ENCODE results near the gene NSD1. TPM values are rescaled to one million over a fixed set of nuclear protein-coding genes. Genes with fewer than 3 reads are reported as not detected.

The NSD1 gene
- polyA plus RNA-seq, 1 donor from 2014 or later: 12.8 TPM

- Histone ChIP-seq H3K27ac (ENCODE audit: low read length) (no peak overlapping the region), H3K36me3 (ENCODE audit: insufficient read depth, low read length) (no peaks in the 10 kb centered on the region), H3K4me2 (ENCODE audit: low read length) (no peak overlapping the region)
Observed at GRCh38 chr5:177140312-177140711, 6.7 kb downstream of the NSD1 start.

GRCh38 chr5:177141496-177141895 is 7.9 kb downstream of the NSD1 start:
- Histone ChIP-seq H3K27ac (ENCODE audit: low read length) (no peak overlapping the region), H3K9me3 (ENCODE audit: low read length) (no peaks in the 10 kb centered on the region), H4K20me1 (ENCODE audit: insufficient read depth) (no peaks in the 10 kb centered on the region), H3K9ac (ENCODE audit: low read length) (no peak overlapping the region), H2AFZ (ENCODE audit: low read depth, low read length) (no peak overlapping the region), H3F3A (ENCODE audit: insufficient read depth, low read length, poor library complexity, severe bottlenecking) (no peaks in the 10 kb centered on the region), H3K36me3 (ENCODE audit: insufficient read depth, low read length) (no peaks in the 10 kb centered on the region), H3K79me2 (replicated peaks; ENCODE audit: insufficient read depth, low read length) (peaks cover 34% of the 10 kb centered on the region), H3K27me3 (ENCODE audit: insufficient read depth, low read depth, low read length) (no peaks in the 10 kb centered on the region), H3K4me3 (ENCODE audit: low read length) (no peak overlapping the region), H3K4me2 (ENCODE audit: low read length) (no peak overlapping the region), H3K9me2 (ENCODE audit: insufficient read depth, low read length) (no peaks in the 10 kb centered on the region)
- no peak for TF ChIP-seq POLR2AphosphoS5 (IDR thresholded peaks at IDR 0.05)
- no peak for TF ChIP-seq EZH2 (IDR thresholded peaks at IDR 0.05; ENCODE audit: borderline replicate concordance, insufficient read depth, low read length, poor library complexity, severe bottlenecking)
- TF ChIP-seq TAF1 (IDR thresholded peaks at IDR 0.05; ENCODE audit: low read depth): no peak
- TF ChIP-seq REST (IDR thresholded peaks at IDR 0.05; ENCODE audit: borderline replicate concordance): no peak
- no peak for TF ChIP-seq CTCF (IDR thresholded peaks at IDR 0.05; ENCODE audit: poor library complexity, severe bottlenecking)

More at GRCh38 chr5:177140312-177140711, 6.7 kb downstream of the NSD1 start:
- Histone ChIP-seq H3K9me2 (ENCODE audit: insufficient read depth, low read length) (no peaks in the 10 kb centered on the region), H4K20me1 (ENCODE audit: insufficient read depth) (no peaks in the 10 kb centered on the region), H3K79me2 (replicated peaks; ENCODE audit: insufficient read depth, low read length) (peaks cover 37% of the 10 kb centered on the region), H2AFZ (ENCODE audit: low read depth, low read length) (no peak overlapping the region), H3K4me3 (ENCODE audit: low read length) (no peak overlapping the region), H3K9me3 (ENCODE audit: low read length) (no peaks in the 10 kb centered on the region), H3F3A (ENCODE audit: insufficient read depth, low read length, poor library complexity, severe bottlenecking) (no peaks in the 10 kb centered on the region), H3K27me3 (ENCODE audit: insufficient read depth, low read depth, low read length) (no peaks in the 10 kb centered on the region), H3K9ac (ENCODE audit: low read length) (no peak overlapping the region)
- TF ChIP-seq CTCF (IDR thresholded peaks at IDR 0.05; ENCODE audit: poor library complexity, severe bottlenecking) (no peak), POLR2AphosphoS5 (IDR thresholded peaks at IDR 0.05) (no peak), MXI1 (conservative IDR thresholded peaks at IDR 0.05; ENCODE audit: poor library complexity, severe bottlenecking) (no peak), EP300 (conservative IDR thresholded peaks at IDR 0.05; ENCODE audit: poor library complexity, severe bottlenecking) (no peak), REST (IDR thresholded peaks at IDR 0.05; ENCODE audit: borderline replicate concordance) (no peak), TAF1 (IDR thresholded peaks at IDR 0.05; ENCODE audit: low read depth) (no peak), RAD21 (conservative IDR thresholded peaks at IDR 0.05) (no peak), EZH2 (IDR thresholded peaks at IDR 0.05; ENCODE audit: borderline replicate concordance, insufficient read depth, low read length, poor library complexity, severe bottlenecking) (no peak), SMC3 (conservative IDR thresholded peaks at IDR 0.05; ENCODE audit: poor library complexity) (no peak)

Data from neural cell (in vitro differentiated cells).